SK-N-MC (cell line): ENCODE data around the gene SMO.
"Not testable (repeated sequence)": the region's sequence is repeated elsewhere in the genome, so short reads cannot be mapped to it uniquely, and the experiment has no call there.

Experiments
- DNase-seq: peaks from one replicate; pipeline ENCODE4 v3.0.0-alpha.2; 2011; ENCODE audit warnings: low read depth, low spot score
- H3K27ac ChIP-seq: fragments of 200-600 bp; sonication (generic); 2 replicates; pipeline ENCODE4 v1.5.1; 2016; ENCODE audit warnings: mixed run types
- H3K36me3 ChIP-seq: fragments of 200-600 bp; sonication (generic); 2 replicates; pipeline ENCODE4 v1.6.1; 2017; ENCODE audit warnings: antibody characterized with exemption, low read length, mixed read lengths; ENCODE audit not compliant: insufficient read depth
- H3K4me3 ChIP-seq: fragments of 200-600 bp; sonication (generic); 2 replicates; pipeline ENCODE4 v1.5.1; 2016
- H3K9ac ChIP-seq: fragments of 200-600 bp; sonication (generic); 2 replicates; pipeline ENCODE4 v1.8.0; 2017; ENCODE audit warnings: mixed run types, mixed read lengths; ENCODE audit not compliant: insufficient read length
- H3K9me3 ChIP-seq: fragments of 200-600 bp; sonication (generic); 2 replicates; pipeline ENCODE4 v1.6.1; 2017; ENCODE audit warnings: low read depth, mild to moderate bottlenecking, antibody characterized with exemption, low read length, moderate library complexity, mixed read lengths
- EZH2 ChIP-seq: fragments of 200-600 bp; sonication (generic); IDR thresholded peaks from one replicate; pipeline ENCODE4 v1.6.1; 2017; ENCODE audit warnings: antibody characterized with exemption
- FOXP2 ChIP-seq: optimal IDR thresholded peaks from 2 replicates; pipeline ENCODE3; 2011; ENCODE audit warnings: mild to moderate bottlenecking, moderate library complexity; ENCODE audit not compliant: insufficient read depth; ENCODE audit errors: extremely low read length, control extremely low read depth
- POLR2AphosphoS5 ChIP-seq: IDR thresholded peaks from 2 replicates; pipeline ENCODE4 v1.6.1; 2012; ENCODE audit warnings: mild to moderate bottlenecking, low read depth, low read length, borderline replicate concordance

The SMO gene

GRCh38 chr7:129167817-129168216 lies 20.6 kb upstream of the SMO start:
- Histone ChIP-seq H3K27ac (no peak overlapping the region), H3K36me3 (no peaks in the 10 kb centered on the region), H3K9ac (no peak overlapping the region), H3K9me3 (no peaks in the 10 kb centered on the region), H3K4me3 (no peak overlapping the region)
- DNase-seq, result no peak
- TF ChIP-seq POLR2AphosphoS5 (no peak), FOXP2 (no peak), EZH2 (no peak)

GRCh38 chr7:129168231-129169021 lies 20.0 kb upstream of the SMO start:
- DNase-seq, result no peak
- H3K9ac ChIP-seq, result no peak overlapping the region
- H3K36me3 ChIP-seq, result no peaks in the 10 kb centered on the region
- TF ChIP-seq POLR2AphosphoS5 (no peak), EZH2 (no peak), FOXP2 (no peak)
- no peak overlapping the region for H3K27ac ChIP-seq
- H3K9me3 ChIP-seq, result no peaks in the 10 kb centered on the region
- H3K4me3 ChIP-seq, result no peak overlapping the region

GRCh38 chr7:129169171-129169671 lies 19.2 kb upstream of the SMO start:
- H3K4me3 ChIP-seq, result no peak overlapping the region
- H3K9ac ChIP-seq, result no peak overlapping the region

GRCh38 chr7:129169686-129170440 lies 18.6 kb upstream of the SMO start:
- Histone ChIP-seq H3K27ac (no peak overlapping the region), H3K9me3 (no peaks in the 10 kb centered on the region), H3K36me3 (no peaks in the 10 kb centered on the region), H3K4me3 (no peak overlapping the region), H3K9ac (no peak overlapping the region)
- TF ChIP-seq EZH2 (no peak), POLR2AphosphoS5 (no peak), FOXP2 (no peak)
- no peak for DNase-seq

More at GRCh38 chr7:129169171-129169671, 19.2 kb upstream of the SMO start:
- H3K9me3 ChIP-seq, result no peaks in the 10 kb centered on the region
- H3K36me3 ChIP-seq, result no peaks in the 10 kb centered on the region
- H3K27ac ChIP-seq, result no peak overlapping the region
- TF ChIP-seq FOXP2 (no peak), EZH2 (no peak), POLR2AphosphoS5 (peak; percentile 35; the same call in 1 of the 2 replicates)
- DNase-seq, result no peak

GRCh38 chr7:129170441-129171021 lies 17.9 kb upstream of the SMO start:
- H3K27ac ChIP-seq, result no peak overlapping the region

GRCh38 chr7:129173861-129174260 lies 14.6 kb upstream of the SMO start:
- H3K4me3 ChIP-seq, DNase-seq: not testable (repeated sequence)

More at GRCh38 chr7:129170441-129171021, 17.9 kb upstream of the SMO start:
- DNase-seq, result no peak
- no peaks in the 10 kb centered on the region for H3K9me3 ChIP-seq
- no peaks in the 10 kb centered on the region for H3K36me3 ChIP-seq
- no peak overlapping the region for H3K9ac ChIP-seq
- no peak overlapping the region for H3K4me3 ChIP-seq
- TF ChIP-seq EZH2 (no peak), FOXP2 (no peak), POLR2AphosphoS5 (no peak)

GRCh38 chr7:129176916-129177710 lies 11.3 kb upstream of the SMO start:
- TF ChIP-seq FOXP2 (no peak), EZH2 (no peak)
- Histone ChIP-seq H3K4me3 (no peak overlapping the region), H3K9ac (no peak overlapping the region), H3K36me3 (no peaks in the 10 kb centered on the region), H3K9me3 (no peaks in the 10 kb centered on the region), H3K27ac (no peak overlapping the region)
- no peak for DNase-seq

More at GRCh38 chr7:129173861-129174260, 14.6 kb upstream of the SMO start:
- H3K27ac ChIP-seq, H3K9me3 ChIP-seq, H3K36me3 ChIP-seq, H3K9ac ChIP-seq: not testable (repeated sequence)
